ENCODE data around the gene LRRC26.

LRRC26 gene

DNA sequence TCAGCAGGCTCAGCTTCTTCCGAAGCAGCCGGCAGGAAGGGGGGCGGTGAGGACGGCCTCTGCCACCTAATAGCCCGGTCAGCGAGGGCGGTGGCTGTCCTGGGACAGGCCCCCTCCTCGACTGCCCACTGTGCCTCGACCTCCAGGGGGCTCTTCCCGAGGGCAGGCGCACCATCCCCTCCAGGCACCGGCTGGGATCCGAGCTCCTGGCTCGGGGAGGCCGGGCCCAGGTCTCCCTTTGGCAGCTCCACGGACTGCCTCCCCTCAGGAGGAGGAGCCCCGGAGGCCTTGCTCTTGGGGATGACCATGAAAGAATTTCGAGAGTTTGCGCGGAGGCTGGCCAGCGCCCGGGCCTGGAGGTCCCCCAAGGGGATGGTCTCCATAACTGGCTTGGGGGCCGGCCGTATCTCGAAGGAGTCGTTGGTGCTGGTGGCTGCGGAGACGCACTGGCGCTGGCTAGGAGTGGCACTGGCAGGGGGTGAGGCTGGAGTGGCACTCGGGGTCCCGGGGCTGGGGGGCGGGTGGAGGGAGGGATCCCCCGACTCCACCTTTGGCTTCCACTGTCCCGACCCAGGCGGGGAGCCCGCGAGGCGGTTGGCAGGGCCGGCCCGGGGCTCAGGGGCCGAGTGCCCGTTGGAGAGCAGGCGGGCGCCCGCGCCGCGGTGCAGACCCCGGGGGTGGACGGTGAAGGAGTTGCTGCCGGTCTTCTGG, 29.7 kb upstream of the LRRC26 start:
- in situ Hi-C loops (cut with HindIII; ENCODE audit: low sequenced_read_pairs): no loop called here

DNA sequence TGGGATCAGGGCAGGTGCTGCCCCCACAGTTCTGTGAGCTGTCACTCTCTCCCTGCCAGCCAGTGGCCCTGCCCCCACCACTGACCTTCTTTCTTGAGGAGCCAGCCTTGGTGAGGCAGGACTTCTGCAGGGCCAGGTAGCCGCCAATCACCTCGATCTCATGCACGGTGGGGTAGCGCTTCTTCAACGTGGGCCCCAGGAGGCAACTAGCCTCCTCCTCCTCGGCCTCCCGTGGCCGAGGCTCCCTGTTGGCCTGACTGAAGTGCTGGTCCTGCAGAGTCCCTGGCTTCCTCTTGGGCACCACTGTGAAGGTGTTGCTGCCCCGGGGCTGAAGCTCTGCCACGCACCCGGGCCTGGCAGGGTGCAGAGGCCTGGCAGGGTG, 29.0 kb upstream of the LRRC26 start:
- in situ Hi-C loops (cut with HindIII; ENCODE audit: low sequenced_read_pairs): no loop called here

DNA sequence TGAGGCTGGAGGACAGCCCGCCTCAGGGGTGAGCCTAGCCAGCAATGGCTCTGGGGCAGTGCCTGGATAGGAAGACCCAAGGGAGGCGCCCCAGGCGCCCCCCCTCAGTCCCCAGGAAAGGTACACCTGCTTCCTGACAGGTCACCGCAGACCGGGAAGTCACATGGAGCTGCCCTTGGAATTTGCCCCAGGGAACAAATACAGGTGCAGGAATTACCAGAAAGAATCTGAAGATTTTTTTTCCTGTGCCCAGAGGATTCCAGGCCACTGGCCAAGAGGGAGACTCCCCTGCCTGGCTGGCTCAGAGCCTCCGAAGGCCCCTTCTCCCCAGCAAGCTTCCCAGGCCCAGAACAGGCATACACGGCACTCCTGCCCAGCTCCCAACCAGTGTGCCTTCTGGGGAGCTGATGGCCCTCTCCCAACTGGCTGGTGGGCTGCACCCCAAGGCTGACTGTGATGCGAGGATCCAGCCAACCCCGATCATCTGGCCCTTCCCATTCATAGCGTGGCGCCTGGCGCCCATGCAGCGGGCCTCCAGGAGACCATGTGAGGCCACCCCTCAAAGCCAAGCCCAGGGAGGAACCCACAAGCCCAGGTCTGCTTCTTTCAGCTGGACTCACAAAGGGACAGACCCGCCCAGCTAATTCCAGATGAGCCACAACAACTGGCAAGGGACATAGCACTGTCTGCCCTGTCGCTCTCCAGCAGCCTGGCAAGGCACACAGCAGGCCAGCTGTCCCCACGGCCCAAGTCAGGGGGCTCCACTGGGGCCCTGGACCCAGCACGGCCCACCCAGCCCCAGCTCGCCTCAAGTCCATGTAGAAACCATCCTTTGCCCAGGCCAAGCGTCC, 28.4 kb upstream of the LRRC26 start:
- in situ Hi-C loops (cut with HindIII; ENCODE audit: low sequenced_read_pairs): no loop called here

DNA sequence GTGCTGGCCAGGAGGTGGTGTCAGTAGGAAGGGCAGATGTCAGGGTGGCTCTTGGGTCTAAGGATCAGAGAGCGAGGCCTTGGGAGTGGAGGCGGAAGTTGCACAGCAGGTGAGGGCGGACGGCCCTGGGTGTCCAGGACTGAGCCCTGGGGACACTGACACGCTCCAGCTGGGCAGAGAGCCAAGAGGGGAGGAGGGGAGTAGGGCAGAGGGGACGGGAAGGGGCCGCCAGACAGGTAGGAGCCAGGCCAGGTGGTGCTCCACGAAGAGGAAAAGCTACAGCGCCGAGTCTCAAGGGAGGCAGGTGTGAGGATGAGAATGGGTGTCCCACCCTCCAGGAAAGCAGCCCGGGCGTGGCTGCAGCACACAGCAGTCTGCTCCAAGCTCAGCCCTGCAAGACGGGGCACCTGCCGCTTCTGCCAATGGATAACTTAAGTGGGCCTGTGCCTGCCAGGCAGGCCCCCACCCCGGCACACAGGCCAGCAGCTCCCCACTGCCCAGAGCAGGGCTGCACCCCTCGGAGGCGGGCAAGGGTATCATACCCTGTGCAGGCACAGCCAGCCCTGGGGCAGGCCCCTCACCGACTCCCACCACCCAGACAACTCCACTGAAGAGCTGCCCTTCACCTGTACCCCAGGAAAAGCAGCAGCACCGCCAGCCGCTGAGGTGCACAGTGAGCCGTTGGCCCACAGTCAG, 25.8 kb upstream of the LRRC26 start:
- in situ Hi-C loops (cut with HindIII; ENCODE audit: low sequenced_read_pairs): no loop called here

DNA sequence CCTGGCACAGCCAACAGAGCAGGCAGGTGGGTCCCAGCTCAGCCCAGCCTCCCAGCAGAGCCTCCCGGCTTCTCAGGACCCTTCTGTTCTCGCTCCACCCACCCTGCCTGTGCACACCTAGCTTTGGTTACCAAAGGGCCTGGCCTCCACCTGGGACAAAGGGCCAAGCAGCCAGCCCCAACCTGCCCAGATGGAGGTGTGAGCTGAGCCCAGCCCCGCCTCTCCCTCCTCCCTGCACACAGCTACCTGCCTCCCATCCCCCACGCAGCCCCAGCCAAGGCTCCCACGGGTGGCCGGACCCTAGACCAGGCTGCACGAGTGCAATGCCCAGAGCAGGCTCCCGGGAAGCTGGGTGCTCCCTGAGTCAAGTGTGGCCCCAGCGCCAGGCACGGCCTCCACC, 25.1 kb upstream of the LRRC26 start:
- in situ Hi-C loops (cut with HindIII; ENCODE audit: low sequenced_read_pairs): no loop called here

DNA sequence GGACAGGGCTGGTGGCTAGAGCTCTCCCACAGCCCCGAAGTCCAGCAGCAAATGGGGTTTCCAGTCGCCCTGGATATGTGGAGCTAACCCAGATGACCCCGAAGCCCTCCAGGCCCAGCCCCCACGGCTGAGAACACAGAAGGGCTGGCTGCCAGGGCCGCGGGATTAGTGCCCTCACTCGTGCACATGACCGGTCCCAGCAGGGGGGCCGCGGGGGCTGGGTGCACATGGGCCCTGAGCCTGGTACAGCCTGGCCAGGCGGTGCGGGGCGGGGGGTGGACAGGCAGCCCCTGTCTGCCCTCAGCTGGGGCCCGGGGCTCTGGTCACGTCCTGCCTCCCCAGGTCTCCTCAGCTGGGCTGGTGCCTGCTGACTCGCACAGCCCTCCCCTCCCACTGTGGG, 24.5 kb upstream of the LRRC26 start:
- in situ Hi-C loops (cut with HindIII; ENCODE audit: low sequenced_read_pairs): no loop called here

DNA sequence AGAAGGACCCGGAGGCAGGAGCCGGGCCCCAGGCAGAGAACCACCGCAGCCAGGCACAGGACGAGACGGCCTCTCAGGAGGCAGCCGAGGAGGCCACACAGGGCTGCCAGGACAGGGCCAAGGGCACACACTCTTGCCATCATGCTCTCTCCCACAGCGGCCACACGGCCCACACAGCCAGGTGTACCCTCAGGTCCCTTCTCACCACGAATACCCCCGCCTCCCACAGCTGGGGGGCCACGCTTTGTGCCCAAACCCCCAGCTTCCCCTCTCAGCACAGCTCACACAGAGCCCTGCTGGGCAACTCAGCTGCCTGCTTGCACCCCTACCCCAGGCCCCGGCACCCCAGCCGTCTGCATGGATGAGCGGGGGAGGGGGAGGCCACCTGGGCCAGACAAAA, 23.9 kb upstream of the LRRC26 start:
- in situ Hi-C loops (cut with HindIII; ENCODE audit: low sequenced_read_pairs): no loop called here

DNA sequence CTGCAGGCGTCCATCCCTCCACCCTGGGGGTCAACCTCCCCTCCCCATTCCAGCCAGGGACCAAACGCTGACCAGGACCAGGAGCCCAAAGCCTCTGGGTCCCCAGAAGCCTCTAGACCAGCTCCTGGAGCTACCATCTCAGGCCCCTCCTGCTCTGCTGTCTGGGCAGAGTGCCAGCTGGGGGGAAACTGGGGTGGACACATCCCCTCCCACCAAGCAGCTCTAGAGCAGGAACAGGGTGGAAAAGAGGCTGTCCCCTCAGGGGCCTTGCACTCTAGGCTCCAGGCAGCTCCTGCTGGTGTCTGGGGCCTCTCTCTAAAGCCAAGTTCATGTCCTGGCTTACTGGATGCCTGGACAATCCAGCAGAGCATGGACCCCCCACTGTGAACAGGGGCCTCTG, 23.0 kb upstream of the LRRC26 start:
- in situ Hi-C loops (cut with HindIII; ENCODE audit: low sequenced_read_pairs): no loop called here

DNA sequence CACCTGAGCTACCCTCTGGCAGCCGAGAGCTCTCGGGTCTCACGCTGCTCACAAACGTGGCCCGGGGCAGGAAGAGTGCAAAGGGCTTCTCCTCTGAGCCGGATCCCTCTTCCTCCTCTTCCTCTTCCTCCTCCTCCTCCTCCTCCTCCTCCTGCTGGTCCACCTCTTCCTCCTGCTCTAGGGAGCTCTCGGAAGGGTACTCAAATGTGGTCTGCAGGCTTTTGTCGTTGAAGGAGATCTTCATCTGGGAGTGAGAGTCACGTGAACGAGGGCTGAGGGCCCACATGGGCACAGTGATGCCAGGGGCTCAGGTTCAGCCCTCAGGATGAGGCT, 22.6 kb upstream of the LRRC26 start:
- in situ Hi-C loops (cut with HindIII; ENCODE audit: low sequenced_read_pairs): no loop called here

DNA sequence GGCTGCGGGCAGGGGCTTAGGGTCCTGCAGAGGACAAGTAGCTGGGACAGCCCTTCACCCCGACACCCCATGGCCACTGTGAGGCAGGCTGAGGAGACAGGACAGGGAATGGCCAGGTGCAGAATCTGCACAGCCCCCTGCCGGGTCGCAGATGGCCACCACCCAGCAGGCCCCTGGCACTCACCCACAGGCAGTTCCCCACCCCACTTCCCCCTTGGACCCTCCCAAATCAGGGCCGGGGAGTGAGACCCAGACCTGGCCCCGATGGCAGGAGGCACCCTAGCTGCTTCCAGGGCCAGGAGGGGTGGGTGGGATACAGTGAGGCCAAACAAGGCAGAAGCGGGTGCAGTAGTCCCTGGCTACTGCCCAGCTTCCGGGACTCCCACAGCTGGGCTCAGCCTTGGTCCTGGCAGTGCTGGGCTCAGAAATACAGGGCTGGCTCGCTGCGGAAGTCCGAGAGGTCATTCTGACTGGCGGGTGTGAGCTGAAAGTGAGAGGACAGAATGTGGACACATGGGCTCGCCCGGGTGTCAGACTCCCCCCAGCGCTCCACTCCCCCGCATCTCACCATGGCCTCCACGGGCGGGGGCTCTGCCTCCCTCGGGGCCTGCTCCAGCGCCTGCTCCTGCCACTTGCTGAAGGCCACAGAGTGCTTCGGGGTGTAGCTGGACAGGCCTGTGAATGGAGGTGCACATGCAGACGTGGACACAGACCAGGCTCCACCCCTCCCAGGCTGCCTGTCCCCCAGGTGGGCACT, 22.0 kb upstream of the LRRC26 start:
- in situ Hi-C loops (cut with HindIII; ENCODE audit: low sequenced_read_pairs): no loop called here

DNA sequence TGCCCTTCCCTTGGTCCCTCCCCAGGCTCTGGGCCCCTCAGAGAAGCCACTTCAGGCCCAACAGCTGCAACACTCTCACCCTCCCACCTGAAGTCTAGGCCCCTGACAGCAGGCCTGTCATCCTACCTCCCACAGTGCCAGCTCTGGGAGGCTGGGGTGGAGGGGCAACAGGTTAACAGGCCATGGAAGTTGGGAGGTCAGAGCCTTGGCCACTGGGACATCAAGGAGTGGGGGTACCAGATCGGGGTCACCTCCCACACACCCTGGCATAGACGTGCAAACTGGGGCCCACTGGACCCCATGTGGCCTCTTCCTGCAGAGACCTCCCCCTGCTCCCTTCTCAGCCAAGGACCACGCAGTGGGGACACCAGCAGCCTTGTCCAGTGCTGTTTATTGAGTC, 21.4 kb upstream of the LRRC26 start:
- in situ Hi-C loops (cut with HindIII; ENCODE audit: low sequenced_read_pairs): no loop called here

DNA sequence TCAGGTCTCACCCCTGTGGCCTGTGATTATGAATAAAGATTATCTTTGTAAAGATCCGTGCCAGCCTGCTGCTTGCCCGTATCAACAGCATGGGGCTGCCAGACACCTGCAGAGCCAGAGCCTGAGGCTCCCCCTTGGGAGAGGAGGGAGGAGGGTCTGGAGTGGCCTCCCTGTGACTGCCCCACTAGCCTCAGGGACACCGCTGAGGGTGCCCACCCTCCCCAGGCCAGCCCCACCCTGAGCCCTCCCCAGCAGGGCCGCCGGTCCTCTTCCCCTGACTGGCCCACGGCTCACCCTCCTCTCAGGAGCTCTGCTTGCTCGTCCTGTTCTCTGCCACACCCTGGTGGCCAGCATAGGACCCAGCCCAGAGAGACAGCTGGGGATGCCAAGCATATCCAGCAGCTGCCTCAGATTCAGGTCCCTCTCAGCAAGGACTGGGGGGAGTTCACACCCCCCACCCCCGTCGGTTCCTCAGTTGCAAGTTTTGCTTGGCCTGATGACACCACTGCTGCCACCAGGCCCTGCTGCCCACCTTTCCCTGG, 20.5 kb upstream of the LRRC26 start:
- in situ Hi-C loops (cut with HindIII; ENCODE audit: low sequenced_read_pairs): no loop called here

DNA sequence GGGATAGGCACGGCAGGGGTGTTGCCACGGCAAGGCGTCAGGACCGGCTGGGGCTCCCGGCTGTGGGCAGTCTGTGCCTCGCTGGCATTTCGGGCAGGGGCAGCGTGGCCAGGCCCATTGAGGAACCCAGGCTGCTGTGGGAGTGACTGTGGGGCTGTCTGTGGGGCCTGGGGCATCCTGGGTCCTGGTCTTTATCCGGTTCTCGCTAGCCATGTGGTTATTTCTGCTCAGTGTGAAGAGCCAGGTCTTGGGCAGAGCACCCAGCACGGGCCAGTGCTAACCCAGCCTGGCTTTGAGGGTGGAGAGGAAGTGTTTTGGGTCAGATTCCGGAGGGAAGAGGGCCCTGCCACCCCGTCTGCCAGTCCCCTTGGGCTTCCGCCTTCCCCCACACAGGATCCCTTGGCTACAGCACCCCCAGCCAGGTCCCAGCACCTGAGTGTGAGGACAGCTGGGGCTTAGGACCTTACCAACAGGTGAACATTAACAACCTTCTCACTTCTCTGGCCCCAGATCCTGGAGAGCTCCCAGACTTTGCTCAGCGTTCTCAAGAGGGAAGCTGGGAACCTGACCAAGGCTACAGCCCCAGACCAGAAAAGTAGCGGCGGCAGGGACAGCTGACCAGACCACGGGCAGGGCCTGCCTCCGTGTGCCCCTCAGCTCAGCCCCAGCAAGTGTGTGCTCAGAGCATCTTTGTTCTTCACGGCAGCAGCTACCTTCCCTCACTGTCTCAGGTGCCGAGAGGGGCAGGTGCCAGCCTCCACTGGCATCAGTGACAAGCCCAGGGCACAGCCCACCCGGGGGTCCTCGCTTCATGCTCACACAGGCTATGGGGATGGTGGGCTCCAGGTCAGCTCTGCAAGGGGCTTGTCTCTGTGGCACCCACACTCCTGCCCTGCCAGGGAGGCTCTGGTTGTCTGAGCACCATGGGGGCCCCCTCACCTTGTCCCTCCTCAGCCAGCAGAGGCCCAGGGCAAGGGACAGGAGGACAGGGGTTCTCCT, 19.7 kb upstream of the LRRC26 start:
- in situ Hi-C loops (cut with HindIII; ENCODE audit: low sequenced_read_pairs): no loop called here

DNA sequence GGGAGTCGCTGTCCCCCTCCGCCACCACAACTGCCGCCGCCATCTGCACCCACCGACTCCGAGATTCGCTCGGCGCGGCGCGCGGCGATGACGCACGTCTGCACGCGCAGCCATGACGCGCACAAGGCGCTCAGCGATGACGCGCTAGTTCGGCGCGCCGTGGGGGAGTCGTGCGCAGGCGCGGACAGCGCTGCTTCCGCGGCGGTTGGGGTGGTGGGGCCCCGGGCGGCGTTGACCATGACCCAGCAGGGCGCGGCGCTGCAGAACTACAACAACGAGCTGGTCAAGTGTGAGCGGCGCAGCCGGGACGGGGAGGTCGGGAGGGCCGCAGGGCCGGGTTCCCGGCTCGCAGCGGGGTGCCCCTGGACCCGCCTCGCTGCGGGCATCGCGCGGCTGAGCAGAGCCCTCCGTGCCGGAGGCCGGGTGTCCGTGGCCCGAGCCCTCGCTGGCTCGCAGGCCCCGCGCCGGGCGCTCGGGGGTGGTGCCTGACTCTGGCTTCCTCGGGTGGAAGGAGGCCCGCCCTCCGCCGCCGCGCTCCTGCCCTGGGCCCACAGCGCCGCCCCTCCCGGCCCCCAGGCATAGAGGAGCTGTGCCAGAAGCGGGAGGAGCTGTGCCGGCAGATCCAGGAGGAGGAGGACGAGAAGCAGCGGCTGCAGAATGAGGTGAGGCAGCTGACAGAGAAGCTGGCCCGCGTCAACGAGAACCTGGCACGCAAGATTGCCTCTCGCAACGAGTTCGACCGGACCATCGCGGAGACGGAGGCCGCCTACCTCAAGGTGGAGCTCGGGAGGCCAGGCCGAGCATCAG, 18.8 kb upstream of the LRRC26 start, which contains the start of the genes ANAPC2 and SSNA1:
Gene ANAPC2, minus strand, starts transcription at position 71 of the 807 bp plus-strand sequence. Its CDS starts 28 bp downstream, at position 43.
Gene SSNA1, plus strand, starts transcription at position 187 of the 807 bp plus-strand sequence. Its CDS starts 51 bp downstream, at position 238.
- in situ Hi-C loops (cut with HindIII; ENCODE audit: low sequenced_read_pairs): no loop called here

DNA sequence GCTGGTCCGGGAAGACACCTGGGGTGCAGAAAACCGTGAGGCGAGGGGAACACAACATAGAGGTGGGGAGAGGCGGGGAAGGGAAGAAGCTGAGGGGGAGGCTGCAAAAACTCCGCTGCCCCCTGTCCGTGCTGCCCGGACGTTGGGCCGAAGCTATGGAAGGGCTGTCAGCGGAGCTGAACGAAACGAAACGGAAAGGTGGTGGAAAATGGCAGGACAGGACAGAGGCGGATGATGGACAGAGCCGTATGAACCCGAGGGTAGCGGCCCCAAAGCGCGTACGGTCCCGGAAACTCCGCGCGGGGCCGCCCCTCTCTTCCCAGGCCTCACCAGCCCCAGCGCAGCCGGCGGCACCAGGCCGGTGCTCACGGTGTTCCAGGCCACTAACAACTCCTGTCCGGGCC, 18.2 kb upstream of the LRRC26 start:
- in situ Hi-C loops (cut with HindIII; ENCODE audit: low sequenced_read_pairs): no loop called here

DNA sequence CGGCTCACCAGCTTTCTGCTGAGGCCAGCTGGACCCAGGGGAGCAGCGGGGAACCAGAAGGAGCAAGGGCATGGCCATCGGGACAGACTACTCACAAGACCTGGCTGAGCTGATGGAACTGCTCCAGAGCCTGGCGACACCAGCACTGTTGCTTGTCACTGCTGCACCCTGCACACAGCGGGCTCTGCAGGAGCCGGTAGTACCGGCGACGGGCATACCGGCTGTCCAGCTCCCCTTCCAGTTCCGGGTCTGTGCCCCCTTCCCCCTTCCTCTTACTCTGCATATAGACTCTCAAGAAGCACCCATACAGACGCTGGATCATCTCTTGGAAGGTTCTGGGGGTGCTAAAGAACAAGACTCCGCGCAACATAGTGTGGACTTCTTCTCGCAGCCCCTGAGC, 17.5 kb upstream of the LRRC26 start:
- in situ Hi-C loops (cut with HindIII; ENCODE audit: low sequenced_read_pairs): no loop called here

DNA sequence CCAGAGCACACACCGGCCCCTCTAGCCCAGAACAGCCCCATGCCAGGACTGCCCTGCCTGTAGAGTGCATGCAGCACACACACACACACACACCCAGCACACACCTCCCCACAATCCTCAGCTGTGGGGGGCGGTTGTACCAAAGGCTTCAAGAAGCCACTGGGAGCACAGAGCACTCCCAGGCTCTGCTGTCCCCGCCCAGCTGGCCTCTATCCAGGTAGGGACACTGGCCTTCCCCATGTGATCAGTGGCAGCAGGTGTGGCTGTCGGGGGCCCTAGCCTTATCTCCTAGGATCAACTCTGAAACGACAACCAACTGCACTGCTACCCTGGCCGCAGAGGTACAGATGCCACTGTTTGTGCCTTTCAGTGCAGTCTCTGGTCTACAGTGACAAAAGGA, 16.5 kb upstream of the LRRC26 start:
- in situ Hi-C loops (cut with HindIII; ENCODE audit: low sequenced_read_pairs): no loop called here

DNA sequence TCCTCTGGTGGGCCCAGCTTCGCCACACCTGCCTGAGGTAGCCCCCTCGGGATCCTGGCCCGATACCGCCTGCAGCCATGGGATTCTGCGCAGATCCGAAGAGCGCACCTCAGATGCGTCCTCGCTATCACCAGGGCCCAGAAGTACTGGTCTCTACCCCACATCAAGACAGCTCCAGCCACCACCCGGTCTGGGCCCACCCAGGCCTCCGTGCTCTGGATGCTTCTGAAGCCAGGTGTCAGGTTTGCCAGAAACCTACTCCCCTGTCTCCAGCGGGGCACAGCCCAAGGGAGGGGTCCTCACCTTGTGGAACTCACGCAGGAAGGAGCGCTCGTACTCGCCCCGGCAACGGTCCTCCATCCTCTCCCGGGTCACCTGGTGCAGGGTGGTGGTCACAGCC, 16.1 kb upstream of the LRRC26 start:
- in situ Hi-C loops (cut with HindIII; ENCODE audit: low sequenced_read_pairs): no loop called here
